Stimulated activated CD8-positive, alpha-beta memory T cell treated with anti-CD3 and anti-CD28 coated beads, Interleukin-15, amount 100 ng/mL, for 48 hours (primary cell): ENCODE measurements around the gene GRN.
"Not testable (repeated sequence)": the region's sequence is repeated elsewhere in the genome, so short reads cannot be mapped to it uniquely, and the experiment has no call there.

Experiments used
- DNase-seq, 2 donors: peaks; one replicate each; pipeline ENCODE4 v3.0.0-alpha.2; 2020; ENCODE audit warnings: low read depth in 2 of 2

Gene GRN

DNA sequence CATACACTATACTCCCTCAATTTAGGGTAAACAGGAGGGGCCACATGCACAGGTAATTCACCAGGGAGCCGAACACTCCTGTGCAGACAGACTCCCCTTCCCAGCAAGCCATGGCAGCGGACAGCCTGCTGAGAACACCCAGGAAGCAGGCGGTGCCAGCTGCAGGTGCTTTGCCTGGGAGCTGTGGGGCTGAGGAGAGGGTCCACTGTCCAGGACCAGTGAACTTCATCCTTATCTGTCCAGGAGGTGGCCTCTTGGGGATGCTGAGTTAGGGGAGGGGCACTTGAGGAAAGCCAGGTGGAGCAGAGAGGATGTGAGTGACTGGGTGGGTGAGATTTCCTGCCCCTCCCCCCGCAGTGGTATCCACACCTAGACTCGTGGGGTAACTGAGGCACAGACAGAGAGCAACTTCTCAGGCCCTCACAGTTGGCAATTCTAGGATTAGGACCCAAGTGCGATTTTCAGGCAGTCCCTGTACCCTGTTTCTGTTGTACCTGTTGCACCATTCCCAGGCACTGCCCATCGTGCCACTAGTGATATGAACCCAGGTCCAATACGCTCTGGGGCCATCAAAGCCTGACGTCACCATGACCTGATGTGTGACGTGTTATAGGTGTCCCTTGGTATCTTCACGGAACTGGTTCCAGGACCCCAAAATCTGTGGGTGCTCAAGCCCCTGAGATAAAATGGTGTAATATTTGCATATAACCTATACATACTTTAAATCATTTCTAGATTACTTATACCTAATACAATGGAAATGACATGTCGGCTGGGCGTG lies 1.2 kb downstream of the GRN start:
- DNase-seq = no peak

DNA sequence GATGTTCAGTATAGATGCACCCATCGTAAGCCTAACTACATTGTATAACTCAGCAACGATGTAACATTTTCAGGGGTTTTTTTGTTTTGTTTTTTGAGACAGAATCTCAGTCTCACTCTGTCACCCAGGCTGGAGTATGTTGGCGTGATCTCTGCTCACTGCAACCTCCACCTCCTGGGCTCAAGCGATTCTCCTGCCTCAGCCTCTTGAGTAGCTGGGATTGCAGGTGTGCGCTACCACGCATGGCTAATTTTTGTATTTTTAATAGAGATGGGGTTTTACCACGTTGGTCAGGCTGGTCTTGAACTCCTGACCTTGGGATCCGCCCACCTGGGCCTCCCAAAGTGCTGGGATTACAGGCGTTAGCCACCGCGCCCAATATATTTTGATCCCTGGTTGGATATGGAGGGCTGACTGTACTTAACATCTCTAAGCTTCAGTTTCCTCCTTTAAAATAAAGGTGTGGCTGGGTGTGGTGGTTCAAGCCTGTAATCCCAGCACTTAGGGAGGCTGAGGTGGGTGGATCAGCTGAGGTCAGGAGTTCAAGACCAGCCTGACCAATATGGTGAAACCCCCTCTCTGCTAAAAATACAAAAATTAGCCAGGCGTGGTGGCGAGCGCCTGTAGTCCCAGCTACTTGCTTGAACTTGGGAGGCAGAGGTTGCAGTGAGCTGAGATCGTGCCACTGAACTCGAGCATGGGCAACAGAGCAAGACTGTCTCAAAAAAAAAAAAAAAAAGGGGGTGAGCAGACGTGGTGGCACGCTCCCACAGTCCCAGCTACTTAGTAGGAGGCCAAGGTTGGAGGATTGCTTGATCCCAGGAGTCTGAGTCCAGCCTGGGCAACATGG lies 2.3 kb downstream of the GRN start:
- not testable (repeated sequence) for DNase-seq

DNA sequence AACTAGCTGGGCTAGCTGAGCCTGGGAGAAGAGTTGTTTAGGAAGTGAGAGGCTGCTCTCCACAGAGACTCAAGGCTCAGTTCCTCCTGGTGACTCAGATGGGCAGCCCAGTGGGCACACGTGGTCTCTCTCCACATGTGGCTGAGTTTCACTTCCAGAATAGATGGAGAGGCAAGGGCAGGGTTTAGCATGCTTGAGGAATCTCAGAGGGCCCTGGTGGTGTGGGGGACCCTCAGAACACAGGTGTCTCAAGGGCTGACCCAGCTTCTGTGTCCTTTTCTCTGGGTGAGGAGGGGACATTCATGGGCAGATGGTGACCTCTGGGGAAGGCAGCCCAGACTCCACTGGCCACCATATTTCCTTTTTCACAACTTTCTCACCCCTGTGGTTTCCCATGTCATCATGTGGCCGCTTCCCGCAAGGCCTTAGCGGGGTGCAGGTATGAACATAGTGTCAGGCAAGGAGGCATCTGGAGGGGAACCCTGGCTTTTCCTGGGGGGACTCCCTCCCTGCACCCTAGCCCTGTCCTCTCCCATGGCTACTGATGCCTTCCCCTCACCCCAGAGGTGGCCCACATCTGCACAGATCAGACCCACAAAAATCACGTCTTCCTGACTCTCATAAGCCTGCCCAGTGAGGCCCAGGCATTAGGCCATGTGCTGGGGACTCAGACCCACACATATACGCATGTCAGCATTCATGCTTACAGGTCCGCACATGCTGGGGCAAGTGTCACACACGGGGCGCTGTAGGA lies 3.3 kb downstream of the GRN start:
- no peak for DNase-seq

DNA sequence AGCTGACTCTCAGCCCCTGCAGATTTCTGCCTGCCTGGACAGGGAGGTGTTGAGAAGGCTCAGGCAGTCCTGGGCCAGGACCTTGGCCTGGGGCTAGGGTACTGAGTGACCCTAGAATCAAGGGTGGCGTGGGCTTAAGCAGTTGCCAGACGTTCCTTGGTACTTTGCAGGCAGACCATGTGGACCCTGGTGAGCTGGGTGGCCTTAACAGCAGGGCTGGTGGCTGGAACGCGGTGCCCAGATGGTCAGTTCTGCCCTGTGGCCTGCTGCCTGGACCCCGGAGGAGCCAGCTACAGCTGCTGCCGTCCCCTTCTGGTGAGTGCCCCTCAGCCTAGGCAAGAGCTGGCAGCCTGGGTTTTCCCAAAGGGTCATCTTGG lies 3.9 kb downstream of the GRN start:
- no peak for DNase-seq

DNA sequence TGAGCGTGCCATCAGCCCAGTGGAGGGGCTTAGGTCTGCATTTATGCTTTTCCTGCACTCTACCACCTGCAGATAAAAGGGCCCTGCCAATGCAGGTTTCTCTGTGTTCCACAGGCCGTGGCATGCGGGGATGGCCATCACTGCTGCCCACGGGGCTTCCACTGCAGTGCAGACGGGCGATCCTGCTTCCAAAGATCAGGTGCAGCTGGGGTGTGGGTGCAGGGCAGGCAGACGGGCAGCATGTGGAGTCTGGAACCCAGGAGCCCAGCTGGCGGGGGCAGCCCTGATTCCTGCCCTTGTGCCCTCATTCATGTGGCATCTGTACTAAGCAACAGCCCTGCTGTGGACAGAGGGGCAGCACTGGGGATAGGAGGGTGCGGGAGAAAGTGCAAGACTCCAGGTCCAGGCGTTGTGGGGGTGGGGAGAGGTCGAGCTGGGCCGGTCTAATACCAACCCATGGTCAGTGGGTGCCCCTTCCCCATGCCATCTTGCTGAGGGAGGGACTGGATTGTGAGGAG lies 4.5 kb downstream of the GRN start:
- DNase-seq = no peak

DNA sequence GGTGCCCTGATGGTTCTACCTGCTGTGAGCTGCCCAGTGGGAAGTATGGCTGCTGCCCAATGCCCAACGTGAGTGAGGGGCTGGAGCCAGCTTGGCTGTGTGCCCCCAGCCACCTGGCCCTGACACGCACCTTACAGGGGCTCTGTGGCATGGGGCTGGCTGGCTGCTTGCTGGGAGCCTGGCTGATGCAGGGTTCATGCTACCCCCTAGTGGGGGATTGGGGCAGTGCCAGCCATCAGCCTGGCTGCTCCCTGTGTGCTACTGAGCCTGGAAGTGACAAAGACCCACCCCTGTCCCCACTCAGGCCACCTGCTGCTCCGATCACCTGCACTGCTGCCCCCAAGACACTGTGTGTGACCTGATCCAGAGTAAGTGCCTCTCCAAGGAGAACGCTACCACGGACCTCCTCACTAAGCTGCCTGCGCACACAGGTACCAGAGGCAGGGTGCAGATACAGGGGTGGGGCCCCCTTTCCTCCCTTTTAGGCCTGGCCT lies 5.7 kb downstream of the GRN start:
- peak; percentile 53 to 65 for DNase-seq

DNA sequence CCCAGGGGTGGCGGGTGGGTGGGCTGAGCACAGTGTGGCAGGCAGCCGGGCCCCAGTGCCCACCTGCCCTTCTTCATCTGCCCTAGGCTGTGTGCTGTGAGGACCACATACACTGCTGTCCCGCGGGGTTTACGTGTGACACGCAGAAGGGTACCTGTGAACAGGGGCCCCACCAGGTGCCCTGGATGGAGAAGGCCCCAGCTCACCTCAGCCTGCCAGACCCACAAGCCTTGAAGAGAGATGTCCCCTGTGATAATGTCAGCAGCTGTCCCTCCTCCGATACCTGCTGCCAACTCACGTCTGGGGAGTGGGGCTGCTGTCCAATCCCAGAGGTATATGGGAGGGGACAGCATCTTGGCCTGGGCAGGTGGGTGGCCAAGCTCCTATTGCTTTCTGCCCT lies 6.4 kb downstream of the GRN start:
- DNase-seq = no peak

DNA sequence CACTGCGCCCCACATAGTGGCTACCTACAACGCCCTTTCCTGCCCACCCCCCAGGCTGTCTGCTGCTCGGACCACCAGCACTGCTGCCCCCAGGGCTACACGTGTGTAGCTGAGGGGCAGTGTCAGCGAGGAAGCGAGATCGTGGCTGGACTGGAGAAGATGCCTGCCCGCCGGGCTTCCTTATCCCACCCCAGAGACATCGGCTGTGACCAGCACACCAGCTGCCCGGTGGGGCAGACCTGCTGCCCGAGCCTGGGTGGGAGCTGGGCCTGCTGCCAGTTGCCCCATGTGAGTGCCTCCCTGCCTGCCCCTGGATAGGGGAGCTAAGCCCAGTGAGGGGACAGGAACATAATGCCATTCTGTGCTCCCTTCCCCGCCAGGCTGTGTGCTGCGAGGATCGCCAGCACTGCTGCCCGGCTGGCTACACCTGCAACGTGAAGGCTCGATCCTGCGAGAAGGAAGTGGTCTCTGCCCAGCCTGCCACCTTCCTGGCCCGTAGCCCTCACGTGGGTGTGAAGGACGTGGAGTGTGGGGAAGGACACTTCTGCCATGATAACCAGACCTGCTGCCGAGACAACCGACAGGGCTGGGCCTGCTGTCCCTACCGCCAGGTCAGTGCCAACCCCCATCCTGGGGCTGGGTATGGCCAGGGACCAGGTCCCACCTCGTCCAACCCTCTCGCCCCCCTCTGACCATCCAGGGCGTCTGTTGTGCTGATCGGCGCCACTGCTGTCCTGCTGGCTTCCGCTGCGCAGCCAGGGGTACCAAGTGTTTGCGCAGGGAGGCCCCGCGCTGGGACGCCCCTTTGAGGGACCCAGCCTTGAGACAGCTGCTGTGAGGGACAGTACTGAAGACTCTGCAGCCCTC lies 7.1 kb downstream of the GRN start:
- no peak for DNase-seq

DNA sequence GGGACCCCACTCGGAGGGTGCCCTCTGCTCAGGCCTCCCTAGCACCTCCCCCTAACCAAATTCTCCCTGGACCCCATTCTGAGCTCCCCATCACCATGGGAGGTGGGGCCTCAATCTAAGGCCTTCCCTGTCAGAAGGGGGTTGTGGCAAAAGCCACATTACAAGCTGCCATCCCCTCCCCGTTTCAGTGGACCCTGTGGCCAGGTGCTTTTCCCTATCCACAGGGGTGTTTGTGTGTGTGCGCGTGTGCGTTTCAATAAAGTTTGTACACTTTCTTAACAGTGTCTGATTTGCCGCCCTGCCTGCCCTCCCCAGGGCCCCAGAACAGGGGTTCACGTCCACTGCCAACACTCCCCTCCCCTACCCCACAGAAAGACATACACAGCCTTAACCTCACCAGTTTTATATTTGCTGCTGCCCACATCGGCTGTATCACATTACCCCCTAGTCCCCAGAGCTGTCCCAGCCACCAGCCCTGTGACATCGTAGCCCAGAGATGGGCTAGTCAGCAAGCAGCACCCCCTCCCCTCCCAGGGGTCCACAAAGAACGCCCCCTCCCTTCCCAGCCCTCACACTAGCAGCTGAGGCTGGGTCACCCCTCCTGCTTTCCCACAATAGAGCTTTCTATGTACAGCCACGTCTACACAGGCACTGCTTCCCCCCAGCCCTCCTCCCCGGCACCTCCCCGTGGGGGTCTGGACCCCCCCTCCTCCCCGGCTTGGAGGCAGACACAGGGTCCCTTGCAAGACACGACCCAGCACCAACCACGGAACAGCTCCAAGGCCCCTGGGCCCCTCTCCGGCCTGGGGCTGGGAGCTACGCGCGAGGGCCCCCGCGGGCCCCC lies 7.9 kb downstream of the GRN start:
- DNase-seq = no peak

DNA sequence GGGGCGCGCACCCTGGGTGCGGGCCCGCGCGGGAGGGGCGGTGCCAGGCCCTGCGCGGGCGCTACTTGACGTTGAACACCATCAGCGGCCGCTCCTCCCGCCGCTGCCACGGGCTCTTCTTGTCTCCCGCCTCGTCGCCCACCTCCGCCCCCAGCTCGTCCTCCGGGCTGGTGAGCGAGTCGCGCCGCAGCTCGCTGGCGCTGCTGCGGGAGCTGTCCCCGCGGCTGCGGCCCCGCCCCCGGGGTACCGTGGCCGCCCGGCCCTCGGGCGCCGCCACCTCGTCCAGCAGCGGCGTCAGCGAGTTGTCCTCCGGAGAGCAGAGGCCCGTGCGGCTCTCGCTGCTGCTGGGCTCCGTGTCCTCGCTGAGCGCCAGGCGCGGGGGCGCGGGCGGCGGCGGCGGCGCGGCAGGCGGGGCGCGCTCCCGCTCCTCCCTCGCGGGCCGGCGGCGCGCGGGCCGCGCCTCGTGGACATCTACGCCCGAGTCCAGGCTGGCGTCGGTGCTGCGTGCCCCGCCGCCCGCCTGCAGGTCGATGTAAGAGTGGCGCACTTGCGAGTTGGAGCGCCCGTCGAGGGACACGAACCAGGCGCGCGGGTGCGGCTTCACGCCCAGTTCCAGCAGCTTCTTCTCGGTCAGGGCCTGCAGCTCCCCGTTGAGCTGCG lies 8.7 kb downstream of the GRN start:
- no peak for DNase-seq

DNA sequence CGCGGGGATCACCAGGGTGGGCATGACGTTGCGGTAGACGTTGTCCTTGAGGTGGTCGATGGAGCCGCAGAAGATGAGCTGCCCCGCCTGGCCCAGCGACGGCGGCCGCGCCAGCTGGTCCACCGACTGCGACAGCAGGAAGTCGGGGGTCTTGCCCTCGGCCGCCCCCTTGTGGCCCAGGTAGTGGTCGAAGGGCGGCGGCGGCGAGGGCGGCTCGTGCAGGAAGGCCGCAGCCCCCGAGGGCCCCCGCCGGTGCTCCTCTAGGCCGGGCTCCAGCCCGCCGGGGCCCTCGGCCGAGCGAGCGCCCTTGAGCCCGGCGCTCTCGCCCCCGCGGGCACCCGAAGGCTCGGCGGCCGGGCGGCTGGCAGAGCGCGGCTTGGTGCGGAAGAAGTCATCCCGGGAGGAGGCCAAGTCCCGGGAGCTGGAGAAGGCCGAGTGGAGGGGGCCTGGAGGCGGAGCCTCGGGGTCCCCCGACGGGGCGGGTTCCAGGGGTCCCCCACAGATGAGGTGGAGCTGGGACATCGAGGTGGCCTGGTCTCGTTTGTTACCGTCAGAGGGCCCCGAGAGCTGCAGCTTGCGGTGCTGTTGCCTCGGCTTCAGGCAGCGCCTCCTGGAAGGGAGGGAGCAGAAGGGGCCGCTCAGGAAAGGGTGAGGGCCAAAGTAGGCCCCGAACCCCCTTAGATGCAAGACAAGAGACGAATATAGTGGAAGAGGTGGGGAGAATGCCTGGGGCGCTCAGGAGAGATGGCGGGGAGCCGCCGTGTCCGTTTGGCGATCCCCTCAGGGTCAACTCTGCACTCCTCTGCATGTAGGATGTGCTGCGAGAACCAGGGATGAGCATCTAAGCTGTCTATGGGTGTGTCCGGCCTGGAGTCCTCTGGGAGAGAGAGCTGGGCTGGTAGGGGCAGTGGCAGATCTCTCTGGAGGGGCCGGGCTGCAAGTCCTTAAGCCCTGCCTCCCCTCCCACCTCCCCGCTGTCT lies 9.8 kb downstream of the GRN start:
- DNase-seq = peak; percentile 41 to 53

DNA sequence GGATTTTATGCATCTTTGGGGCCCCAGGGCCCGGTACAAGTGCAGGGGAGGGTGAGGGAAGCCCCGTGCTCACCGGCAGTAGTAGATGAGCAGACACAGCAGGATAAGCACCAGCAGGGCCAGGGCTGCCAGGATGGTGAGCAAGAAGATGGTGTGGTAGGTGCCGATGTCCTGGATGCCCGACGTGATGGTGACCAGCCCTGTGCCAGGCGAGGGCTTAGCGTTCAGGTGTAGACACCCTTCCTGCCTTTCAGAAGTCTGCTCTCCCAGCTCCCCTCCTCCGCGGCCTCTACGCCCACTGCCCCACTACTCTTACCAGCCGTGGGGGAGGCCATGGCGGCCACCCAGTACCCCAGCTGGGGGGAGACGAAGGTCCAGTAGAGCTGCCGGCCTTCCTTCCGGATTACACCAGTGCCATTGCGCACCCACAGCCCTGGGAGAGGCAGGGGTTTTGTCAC lies 10.6 kb downstream of the GRN start:
- no peak for DNase-seq

DNA sequence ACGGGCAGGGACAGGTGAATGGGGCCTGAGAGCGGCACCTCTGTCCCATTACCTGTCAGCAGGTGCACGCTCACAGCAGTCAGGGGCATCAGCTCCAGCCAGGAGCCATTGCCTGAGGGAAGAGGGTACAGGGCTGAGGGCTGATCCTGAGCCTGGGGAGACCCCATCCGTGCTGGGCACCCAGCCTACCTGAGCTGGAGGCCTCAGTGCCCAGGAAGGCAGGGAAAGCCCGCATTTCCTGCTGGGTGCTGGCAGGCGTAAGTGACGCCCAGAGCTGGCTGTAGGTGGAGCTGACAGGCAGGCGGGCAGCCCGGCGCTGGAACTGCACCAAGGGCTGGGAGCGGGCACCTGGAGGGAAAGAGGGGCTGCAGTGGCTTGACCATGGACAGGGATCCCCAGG lies 11.1 kb downstream of the GRN start:
- DNase-seq = no peak

DNA sequence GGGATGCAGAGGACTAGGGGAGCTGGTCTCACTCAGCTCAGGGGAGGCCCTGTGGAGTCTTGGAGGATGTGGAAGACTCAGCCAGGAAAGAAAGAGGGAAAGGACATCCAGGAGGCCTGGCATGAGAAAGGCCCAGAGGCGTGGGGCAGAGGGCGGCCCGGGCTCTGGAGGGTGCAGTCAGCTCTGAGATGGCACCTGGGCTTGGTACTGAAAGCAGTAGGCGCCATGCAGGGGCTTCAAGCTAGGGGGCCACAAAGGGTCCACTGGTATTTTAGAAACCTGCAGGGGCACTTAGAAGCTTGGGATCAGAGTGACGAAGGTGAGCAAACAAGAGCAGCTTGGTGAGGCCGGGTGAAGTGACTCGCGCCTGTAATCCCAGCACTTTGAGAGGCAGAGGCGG lies 13.0 kb downstream of the GRN start:
- no peak for DNase-seq

DNA sequence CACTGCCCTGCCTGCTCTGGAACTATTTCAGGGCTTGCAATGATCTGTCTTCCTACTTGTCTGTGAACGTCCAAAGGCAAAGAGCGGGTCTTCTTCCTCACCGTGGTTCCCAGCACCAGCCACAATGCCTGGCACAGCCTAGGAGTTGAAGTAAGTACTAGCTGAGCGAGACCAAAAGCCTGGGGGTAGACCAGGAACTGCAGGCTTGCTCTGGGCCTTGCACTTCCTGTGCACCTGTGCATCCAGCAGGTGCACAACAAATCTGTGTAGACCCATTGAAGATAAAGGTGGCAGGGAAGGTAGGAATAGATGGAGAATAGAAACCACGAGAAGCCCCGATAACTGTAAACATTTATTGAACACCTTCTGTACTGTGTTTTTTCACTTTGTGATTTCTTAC lies 13.9 kb downstream of the GRN start:
- DNase-seq = no peak

DNA sequence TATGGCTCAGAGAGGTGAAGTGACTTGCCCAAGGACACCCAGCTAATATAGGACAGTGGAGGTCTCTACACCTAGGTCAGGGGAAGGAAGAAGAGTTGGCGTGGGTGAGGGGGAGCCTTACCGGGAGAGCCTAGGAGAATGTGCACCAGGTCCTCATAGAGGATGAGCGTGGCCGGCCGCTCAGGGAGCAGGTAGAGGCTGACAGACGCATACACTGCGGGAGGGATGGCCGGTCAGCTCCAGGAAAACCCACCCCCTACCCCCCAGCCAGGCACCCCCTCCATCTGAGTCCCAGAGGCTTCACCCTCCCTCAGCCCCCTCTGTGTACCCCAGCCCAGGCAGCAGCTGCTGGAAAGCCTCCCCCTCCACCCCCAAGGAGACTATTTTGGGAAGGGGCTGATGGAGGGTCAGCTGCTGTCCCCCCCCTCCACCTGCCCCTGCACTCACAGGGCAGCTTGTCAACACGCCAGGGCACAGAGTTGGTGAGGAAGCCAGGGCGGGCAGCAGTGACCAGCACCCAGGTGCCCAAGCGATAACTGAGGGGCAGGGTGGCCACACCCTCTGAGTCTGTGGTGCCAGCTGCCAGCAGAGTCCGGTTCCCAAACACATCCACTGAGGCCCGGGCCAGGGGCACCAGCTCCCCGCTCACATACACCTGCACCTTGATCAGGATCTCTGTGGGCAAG lies 14.5 kb downstream of the GRN start:
- no peak for DNase-seq

DNA sequence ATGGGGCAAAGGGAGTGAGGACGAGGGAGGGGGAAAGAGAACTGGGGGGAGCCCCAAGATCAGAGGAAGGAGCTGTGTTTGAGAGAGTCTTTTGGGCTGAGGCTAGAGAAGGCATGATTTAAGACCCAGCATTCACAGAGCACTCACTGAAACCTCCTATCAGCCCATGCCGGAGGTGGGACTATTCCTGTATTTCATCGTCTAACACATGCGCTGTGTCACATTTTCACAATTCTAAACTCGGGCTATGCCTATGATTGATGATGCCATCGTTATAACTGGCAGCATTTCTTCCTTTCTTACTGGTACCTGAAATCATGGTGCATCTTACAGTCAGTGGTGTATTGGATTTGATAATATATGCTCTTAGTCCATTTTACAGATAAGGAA lies 15.0 kb downstream of the GRN start:
- DNase-seq = no peak

DNA sequence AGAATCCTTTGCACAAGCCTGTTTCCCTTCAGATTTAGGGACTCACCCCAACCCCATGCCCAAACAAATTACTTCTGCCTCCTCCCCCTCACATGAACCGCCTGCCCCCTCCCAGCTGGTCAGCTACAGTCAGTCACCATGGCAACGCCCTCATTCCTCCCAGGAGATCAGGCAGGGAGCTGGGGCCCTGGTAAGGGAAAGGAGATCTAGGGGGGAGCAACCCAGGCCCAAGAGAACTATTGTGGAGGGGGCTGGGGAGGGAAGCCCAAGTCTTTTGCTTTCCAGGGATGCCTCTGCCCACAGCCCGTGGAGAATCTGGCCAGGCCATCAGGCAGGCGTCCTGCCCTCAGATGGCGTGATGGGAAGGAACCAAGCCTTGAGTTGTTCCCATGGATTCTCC lies 15.7 kb downstream of the GRN start:
- no peak for DNase-seq
